HepG2 (cell line): ENCODE data around the gene PROX1. TPM values are rescaled to one million over a fixed set of nuclear protein-coding genes. Genes with fewer than 3 reads are reported as not detected.
A peak's percentile ranks its signal among the peaks of the same experiment; 100 is the strongest.

ENCODE experiments used
- CBX2 ChIP-seq, 2 experiments: fragments of 200-600 bp in 1 of 2; sonication (generic); formaldehyde crosslinking in 1 of 2; IDR thresholded peaks; 2 replicates each; pipeline versions ENCODE4 v1.7.0 to v1.8.1; 2018 to 2022; ENCODE audit warnings: low read depth in 2 of 2, low read length in 1 of 2, mild to moderate bottlenecking in 1 of 2, missing genetic modification reagents in 1 of 2
- CERS6 ChIP-seq: sonication (generic); formaldehyde crosslinking; IDR thresholded peaks from 2 replicates; pipeline ENCODE4 v1.5.0; 2020; ENCODE audit warnings: missing genetic modification reagents
- ETV5 ChIP-seq: IDR thresholded peaks from 2 replicates; pipeline ENCODE4 v1.6.1; 2018; ENCODE audit warnings: missing biosample characterization, missing genetic modification reagents, inconsistent platforms, borderline replicate concordance
- FOXM1 ChIP-seq: sonication (generic); formaldehyde crosslinking; IDR thresholded peaks from 2 replicates; pipeline ENCODE4 v1.5.0; 2020; ENCODE audit warnings: missing genetic modification reagents
- GABPB1 ChIP-seq: IDR thresholded peaks from 2 replicates; pipeline ENCODE4 v1.6.1; 2016; ENCODE audit warnings: mild to moderate bottlenecking, missing genetic modification reagents, moderate library complexity, missing compliant biosample characterization
- HIC2 ChIP-seq: sonication (generic); formaldehyde crosslinking; IDR thresholded peaks from 2 replicates; pipeline ENCODE4 v1.9.0; 2022; ENCODE audit warnings: low read depth, missing genetic modification reagents
- HNRNPH1 ChIP-seq: fragments of 200-400 bp; formaldehyde crosslinking; optimal IDR thresholded peaks from 2 replicates; pipeline ENCODE3; 2017; ENCODE audit warnings: mild to moderate bottlenecking, low read depth, low read length
- HOMEZ ChIP-seq: IDR thresholded peaks from 2 replicates; pipeline ENCODE4 v1.6.1; 2016; ENCODE audit warnings: low read depth
- ISL2 ChIP-seq: sonication (generic); formaldehyde crosslinking; IDR thresholded peaks from 2 replicates; pipeline ENCODE4 v1.5.0; 2020; ENCODE audit warnings: missing genetic modification reagents
- RFX5 ChIP-seq: IDR thresholded peaks from 2 replicates; pipeline ENCODE4 v1.6.1; 2011; ENCODE audit warnings: low read depth, low read length, improper control_type of control experiment
- TIGD3 ChIP-seq: sonication (generic); formaldehyde crosslinking; IDR thresholded peaks from 2 replicates; pipeline ENCODE4 v1.5.1; 2020; ENCODE audit warnings: mild to moderate bottlenecking, missing genetic modification reagents, borderline replicate concordance
- ZFP82 ChIP-seq: sonication (generic); formaldehyde crosslinking; IDR thresholded peaks from 2 replicates; pipeline ENCODE4 v1.5.1; 2020; ENCODE audit warnings: mild to moderate bottlenecking, missing genetic modification reagents, borderline replicate concordance
- ZNF337 ChIP-seq: sonication (generic); formaldehyde crosslinking; IDR thresholded peaks from 2 replicates; pipeline ENCODE4 v1.5.1; 2020; ENCODE audit warnings: missing genetic modification reagents, low read depth, mild to moderate bottlenecking, borderline replicate concordance
- ZNF556 ChIP-seq: sonication (generic); formaldehyde crosslinking; IDR thresholded peaks from 2 replicates; pipeline ENCODE4 v1.4.0; 2020; ENCODE audit warnings: mild to moderate bottlenecking, missing genetic modification reagents, borderline replicate concordance
- ZNF788 ChIP-seq: sonication (generic); formaldehyde crosslinking; IDR thresholded peaks from 2 replicates; pipeline ENCODE4 v1.5.0; 2020; ENCODE audit warnings: mild to moderate bottlenecking, missing genetic modification reagents, borderline replicate concordance
- polyA plus RNA-seq, 8 experiments: library from polyadenylated mRNA; depleted of rRNA in 3 of 8; stranded (reverse) in 7 of 8; unstranded in 1 of 8; fragments of >200 nt; fragmentation: Illumina TruSeq in 4 of 8; extraction: Trizol in 4 of 8; gene quantifications; 2 replicates each; pipeline versions ENCODE4 v1.2.1 to v1.2.3, GENCODE V29; 2011 to 2016; ENCODE audit warnings: low read depth in 4 of 8, missing spikeins in 1 of 8, mixed read lengths in 1 of 8; ENCODE audit not compliant: insufficient read depth in 1 of 8
- total RNA-seq, 5 experiments: library from RNA; depleted of rRNA; stranded (reverse); fragments of >200 nt; fragmentation: Illumina TruSeq; extraction: Trizol; gene quantifications; 2 replicates each; pipeline ENCODE4 v1.2.3, GENCODE V29; 2016; ENCODE audit warnings: low read depth in 1 of 5
- TF ChIP-seq, protein P1 (sequence below): sonication (generic); formaldehyde crosslinking; IDR thresholded peaks from 2 replicates; pipeline ENCODE4 v1.8.0; 2022; ENCODE audit warnings: missing genetic modification reagents, mild to moderate bottlenecking, moderate library complexity, borderline replicate concordance
- TF ChIP-seq, protein P2 (sequence below): fragments of 450-650 bp; IDR thresholded peaks from 2 replicates; pipeline ENCODE4 v1.6.1; 2017

PROX1 gene
- total and polyA plus RNA-seq, 2 of the 13 experiments (the other 11 are each of a cell fraction or from before 2014, with no cell fraction given) = 12.3 to 30.2 TPM

DNA sequence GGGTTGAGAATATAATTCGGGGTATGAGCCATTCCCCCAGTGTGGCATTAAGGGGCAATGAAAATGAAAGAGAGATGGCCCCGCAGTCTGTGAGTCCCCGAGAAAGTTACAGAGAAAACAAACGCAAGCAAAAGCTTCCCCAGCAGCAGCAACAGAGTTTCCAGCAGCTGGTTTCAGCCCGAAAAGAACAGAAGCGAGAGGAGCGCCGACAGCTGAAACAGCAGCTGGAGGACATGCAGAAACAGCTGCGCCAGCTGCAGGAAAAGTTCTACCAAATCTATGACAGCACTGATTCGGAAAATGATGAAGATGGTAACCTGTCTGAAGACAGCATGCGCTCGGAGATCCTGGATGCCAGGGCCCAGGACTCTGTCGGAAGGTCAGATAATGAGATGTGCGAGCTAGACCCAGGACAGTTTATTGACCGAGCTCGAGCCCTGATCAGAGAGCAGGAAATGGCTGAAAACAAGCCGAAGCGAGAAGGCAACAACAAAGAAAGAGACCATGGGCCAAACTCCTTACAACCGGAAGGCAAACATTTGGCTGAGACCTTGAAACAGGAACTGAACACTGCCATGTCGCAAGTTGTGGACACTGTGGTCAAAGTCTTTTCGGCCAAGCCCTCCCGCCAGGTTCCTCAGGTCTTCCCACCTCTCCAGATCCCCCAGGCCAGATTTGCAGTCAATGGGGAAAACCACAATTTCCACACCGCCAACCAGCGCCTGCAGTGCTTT lies 9.4 kb downstream of the PROX1 start (continued):
- TF ChIP-seq ZNF788 (no peak), ZFP82 (CRISPR knock-in tag) (no peak), HIC2 (CRISPR knock-in tag) (no peak), HNRNPH1 (no peak), ZNF337 (CRISPR knock-in tag) (no peak), ISL2 (no peak), TIGD3 (CRISPR knock-in tag) (no peak), CBX2 (IDR thresholded peaks at IDR 0.05; ENCODE audit: low read depth, low read length) (no peak), CBX2 (CRISPR knock-in tag; IDR thresholded peaks at IDR 0.05; ENCODE audit: low read depth) (no peak), RFX5 (no peak), ETV5 (CRISPR knock-in tag) (peak; percentile 28; the same call in 1 of the 2 replicates), GABPB1 (CRISPR knock-in tag) (peak; percentile 10; the same call in 1 of the 2 replicates), CERS6 (no peak), HOMEZ (CRISPR knock-in tag) (0 out of 2 replicates have a peak, but pooled peaks have one; percentile 63), FOXM1 (CRISPR knock-in tag) (no peak), ZNF556 (CRISPR knock-in tag) (no peak)
- TF ChIP-seq, protein P1, sequence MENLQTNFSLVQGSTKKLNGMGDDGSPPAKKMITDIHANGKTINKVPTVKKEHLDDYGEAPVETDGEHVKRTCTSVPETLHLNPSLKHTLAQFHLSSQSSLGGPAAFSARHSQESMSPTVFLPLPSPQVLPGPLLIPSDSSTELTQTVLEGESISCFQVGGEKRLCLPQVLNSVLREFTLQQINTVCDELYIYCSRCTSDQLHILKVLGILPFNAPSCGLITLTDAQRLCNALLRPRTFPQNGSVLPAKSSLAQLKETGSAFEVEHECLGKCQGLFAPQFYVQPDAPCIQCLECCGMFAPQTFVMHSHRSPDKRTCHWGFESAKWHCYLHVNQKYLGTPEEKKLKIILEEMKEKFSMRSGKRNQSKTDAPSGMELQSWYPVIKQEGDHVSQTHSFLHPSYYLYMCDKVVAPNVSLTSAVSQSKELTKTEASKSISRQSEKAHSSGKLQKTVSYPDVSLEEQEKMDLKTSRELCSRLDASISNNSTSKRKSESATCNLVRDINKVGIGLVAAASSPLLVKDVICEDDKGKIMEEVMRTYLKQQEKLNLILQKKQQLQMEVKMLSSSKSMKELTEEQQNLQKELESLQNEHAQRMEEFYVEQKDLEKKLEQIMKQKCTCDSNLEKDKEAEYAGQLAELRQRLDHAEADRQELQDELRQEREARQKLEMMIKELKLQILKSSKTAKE (CRISPR knock-in tag) = no peak
- TF ChIP-seq, protein P2, sequence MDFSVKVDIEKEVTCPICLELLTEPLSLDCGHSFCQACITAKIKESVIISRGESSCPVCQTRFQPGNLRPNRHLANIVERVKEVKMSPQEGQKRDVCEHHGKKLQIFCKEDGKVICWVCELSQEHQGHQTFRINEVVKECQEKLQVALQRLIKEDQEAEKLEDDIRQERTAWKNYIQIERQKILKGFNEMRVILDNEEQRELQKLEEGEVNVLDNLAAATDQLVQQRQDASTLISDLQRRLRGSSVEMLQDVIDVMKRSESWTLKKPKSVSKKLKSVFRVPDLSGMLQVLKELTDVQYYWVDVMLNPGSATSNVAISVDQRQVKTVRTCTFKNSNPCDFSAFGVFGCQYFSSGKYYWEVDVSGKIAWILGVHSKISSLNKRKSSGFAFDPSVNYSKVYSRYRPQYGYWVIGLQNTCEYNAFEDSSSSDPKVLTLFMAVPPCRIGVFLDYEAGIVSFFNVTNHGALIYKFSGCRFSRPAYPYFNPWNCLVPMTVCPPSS = no peak
